OCI-LY3 (cell line): ENCODE results near the gene KRT80.

Experiments
- H2AFZ ChIP-seq: fragments of 200-600, 300-600 bp; shearing (Covaris generic); 2 replicates; pipeline ENCODE4 v1.6.0; 2014; ENCODE audit warnings: antibody characterized with exemption, low read depth, low read length
- H3K27ac ChIP-seq: fragments of 200-600, 300-600 bp; sonication (generic); 2 replicates; pipeline ENCODE4 v1.5.1; 2014; ENCODE audit warnings: mild to moderate bottlenecking, low read length, moderate library complexity, mixed read lengths
- H3K27me3 ChIP-seq: fragments of 200-600, 300-600 bp; sonication (generic); 2 replicates; pipeline ENCODE4 v1.6.1; 2014; ENCODE audit warnings: low read depth, low read length, mixed read lengths
- H3K36me3 ChIP-seq: fragments of 200-600, 300-600 bp; sonication (generic); replicated peaks from 2 replicates; pipeline ENCODE3; 2014; ENCODE audit warnings: low read depth, low read length, mixed read lengths
- H3K4me1 ChIP-seq: fragments of 300-600, 200-600 bp; sonication (generic); 2 replicates; pipeline ENCODE4 v1.6.1; 2014; ENCODE audit warnings: low read length, mixed read lengths
- H3K4me2 ChIP-seq: fragments of 200-600, 300-600 bp; sonication (generic); 2 replicates; pipeline ENCODE4 v1.6.1; 2014; ENCODE audit warnings: low read length, mixed read lengths
- H3K4me3 ChIP-seq: fragments of 300-600, 200-600 bp; sonication (generic); 2 replicates; pipeline ENCODE4 v1.5.1; 2014; ENCODE audit warnings: antibody characterized with exemption, mild to moderate bottlenecking, low read length, moderate library complexity
- H3K79me2 ChIP-seq: fragments of 300-600, 200-600 bp; shearing (Covaris generic); 2 replicates; pipeline ENCODE4 v1.6.1; 2014; ENCODE audit warnings: mild to moderate bottlenecking, low read length, mixed read lengths
- H3K9ac ChIP-seq: fragments of 300-600, 200-600 bp; shearing (Covaris generic); 2 replicates; pipeline ENCODE4 v1.6.0; 2014; ENCODE audit warnings: mild to moderate bottlenecking, low read length, moderate library complexity
- H3K9me3 ChIP-seq: fragments of 200-600, 300-600 bp; shearing (Covaris generic); 2 replicates; pipeline ENCODE4 v1.6.1; 2014; ENCODE audit warnings: low read length, mixed read lengths; ENCODE audit not compliant: insufficient read depth
- H4K20me1 ChIP-seq: fragments of 200-600, 300-600 bp; sonication (generic); 2 replicates; pipeline ENCODE4 v1.6.1; 2016; ENCODE audit warnings: low read length, mixed read lengths; ENCODE audit not compliant: insufficient read depth
- CTCF ChIP-seq: fragments of 200-600, 300-600 bp; sonication (generic); IDR thresholded peaks from 2 replicates; pipeline ENCODE4 v1.5.1; 2014; ENCODE audit warnings: antibody characterized with exemption, low read length, low read depth
- EZH2phosphoT487 ChIP-seq: fragments of 200-600 bp; shearing (Covaris generic); IDR thresholded peaks from 2 replicates; pipeline ENCODE4 v1.6.1; 2018; ENCODE audit warnings: antibody characterized with exemption, mixed run types, low read depth

The KRT80 gene

GRCh38 chr12:52210925-52211650 is 19.3 kb upstream of the KRT80 start:
- TF ChIP-seq CTCF (no peak), EZH2phosphoT487 (no peak)
- H3K9me3 ChIP-seq: no peaks in the 10 kb centered on the region
- H2AFZ ChIP-seq: no peak overlapping the region
- H3K27ac ChIP-seq: no peak overlapping the region
- no peaks in the 10 kb centered on the region for H3K79me2 ChIP-seq
- H3K9ac ChIP-seq: no peak overlapping the region
- no peaks in the 10 kb centered on the region for H3K4me1 ChIP-seq
- H3K36me3 ChIP-seq: no peaks in the 10 kb centered on the region
- no peak overlapping the region for H3K4me3 ChIP-seq
- no peak overlapping the region for H3K4me2 ChIP-seq
- H4K20me1 ChIP-seq: no peaks in the 10 kb centered on the region
- peaks cover 45% of the 10 kb centered on the region for H3K27me3 ChIP-seq

GRCh38 chr12:52210186-52210924 is 18.5 kb upstream of the KRT80 start:
- Histone ChIP-seq H3K36me3 (no peaks in the 10 kb centered on the region), H3K79me2 (no peaks in the 10 kb centered on the region), H3K4me1 (no peaks in the 10 kb centered on the region), H3K9me3 (no peaks in the 10 kb centered on the region), H3K4me2 (no peak overlapping the region), H3K27me3 (peaks cover 40% of the 10 kb centered on the region), H3K4me3 (no peak overlapping the region), H3K9ac (no peak overlapping the region), H3K27ac (no peak overlapping the region), H4K20me1 (no peaks in the 10 kb centered on the region), H2AFZ (no peak overlapping the region)
- TF ChIP-seq CTCF: no peak
- no peak for TF ChIP-seq EZH2phosphoT487

GRCh38 chr12:52209321-52209720 is 17.5 kb upstream of the KRT80 start:
- TF ChIP-seq CTCF (no peak), EZH2phosphoT487 (no peak)
- no peak overlapping the region for H3K4me2 ChIP-seq
- H3K36me3 ChIP-seq: no peaks in the 10 kb centered on the region
- H3K9ac ChIP-seq: no peak overlapping the region
- no peaks in the 10 kb centered on the region for H3K9me3 ChIP-seq
- H3K4me1 ChIP-seq: no peaks in the 10 kb centered on the region
- H3K4me3 ChIP-seq: no peak overlapping the region
- no peaks in the 10 kb centered on the region for H4K20me1 ChIP-seq
- H2AFZ ChIP-seq: no peak overlapping the region
- H3K27ac ChIP-seq: no peak overlapping the region
- peaks cover 40% of the 10 kb centered on the region for H3K27me3 ChIP-seq
- no peaks in the 10 kb centered on the region for H3K79me2 ChIP-seq

GRCh38 chr12:52208424-52209165 is 16.8 kb upstream of the KRT80 start:
- Histone ChIP-seq H3K9me3 (no peaks in the 10 kb centered on the region), H3K27ac (no peak overlapping the region), H3K4me1 (no peaks in the 10 kb centered on the region), H3K27me3 (peaks cover 42% of the 10 kb centered on the region), H3K9ac (no peak overlapping the region), H3K4me2 (no peak overlapping the region), H3K36me3 (no peaks in the 10 kb centered on the region), H3K4me3 (no peak overlapping the region), H4K20me1 (no peaks in the 10 kb centered on the region), H2AFZ (no peak overlapping the region), H3K79me2 (no peaks in the 10 kb centered on the region)
- TF ChIP-seq CTCF (no peak), EZH2phosphoT487 (no peak)
